ENCODE results near the gene RNU6-9.

RNU6-9 gene

DNA sequence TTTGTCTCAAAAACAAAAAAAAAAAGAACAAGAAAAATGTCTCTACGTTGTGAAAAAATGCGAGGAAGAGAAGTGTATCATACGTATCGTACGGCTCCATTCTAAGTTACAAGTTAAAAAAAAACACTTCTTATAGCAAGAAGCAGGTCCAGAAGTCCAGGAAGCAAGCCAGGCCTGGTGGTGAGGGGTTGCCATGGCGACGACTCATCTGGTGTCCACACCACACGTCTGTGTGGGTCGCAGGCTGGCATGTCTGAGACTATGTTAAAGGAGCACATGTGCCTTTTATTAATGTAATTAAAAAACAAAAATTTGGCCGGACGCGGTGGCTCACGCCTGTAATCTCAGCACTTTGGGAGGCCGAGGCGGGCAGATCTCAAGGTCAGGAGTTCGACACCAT lies 6.2 kb upstream of the RNU6-9 start:
- TF ChIP-seq, protein P1, sequence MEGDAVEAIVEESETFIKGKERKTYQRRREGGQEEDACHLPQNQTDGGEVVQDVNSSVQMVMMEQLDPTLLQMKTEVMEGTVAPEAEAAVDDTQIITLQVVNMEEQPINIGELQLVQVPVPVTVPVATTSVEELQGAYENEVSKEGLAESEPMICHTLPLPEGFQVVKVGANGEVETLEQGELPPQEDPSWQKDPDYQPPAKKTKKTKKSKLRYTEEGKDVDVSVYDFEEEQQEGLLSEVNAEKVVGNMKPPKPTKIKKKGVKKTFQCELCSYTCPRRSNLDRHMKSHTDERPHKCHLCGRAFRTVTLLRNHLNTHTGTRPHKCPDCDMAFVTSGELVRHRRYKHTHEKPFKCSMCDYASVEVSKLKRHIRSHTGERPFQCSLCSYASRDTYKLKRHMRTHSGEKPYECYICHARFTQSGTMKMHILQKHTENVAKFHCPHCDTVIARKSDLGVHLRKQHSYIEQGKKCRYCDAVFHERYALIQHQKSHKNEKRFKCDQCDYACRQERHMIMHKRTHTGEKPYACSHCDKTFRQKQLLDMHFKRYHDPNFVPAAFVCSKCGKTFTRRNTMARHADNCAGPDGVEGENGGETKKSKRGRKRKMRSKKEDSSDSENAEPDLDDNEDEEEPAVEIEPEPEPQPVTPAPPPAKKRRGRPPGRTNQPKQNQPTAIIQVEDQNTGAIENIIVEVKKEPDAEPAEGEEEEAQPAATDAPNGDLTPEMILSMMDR (IDR thresholded peaks at IDR 0.05) = no peak

DNA sequence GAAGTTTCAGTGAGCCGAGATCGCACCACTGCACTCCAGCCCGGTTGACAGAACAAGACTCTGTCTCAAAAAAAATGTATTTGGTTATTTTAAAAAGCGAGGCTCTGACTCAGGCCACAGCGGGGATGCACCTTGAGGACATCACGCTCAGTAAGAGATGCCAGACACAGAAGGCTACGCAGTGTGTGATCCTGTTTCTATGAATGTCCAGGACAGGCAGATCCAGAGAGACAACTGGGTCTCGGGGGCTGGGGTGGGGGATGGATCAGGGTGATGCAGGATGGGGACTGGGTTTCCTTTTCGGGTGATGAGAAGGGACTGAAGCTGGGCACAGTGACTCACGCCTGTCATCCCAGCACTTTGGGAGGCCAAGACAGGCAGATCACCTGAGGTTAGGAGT lies 5.7 kb upstream of the RNU6-9 start:
- TF ChIP-seq, protein P1 (IDR thresholded peaks at IDR 0.05) = no peak

DNA sequence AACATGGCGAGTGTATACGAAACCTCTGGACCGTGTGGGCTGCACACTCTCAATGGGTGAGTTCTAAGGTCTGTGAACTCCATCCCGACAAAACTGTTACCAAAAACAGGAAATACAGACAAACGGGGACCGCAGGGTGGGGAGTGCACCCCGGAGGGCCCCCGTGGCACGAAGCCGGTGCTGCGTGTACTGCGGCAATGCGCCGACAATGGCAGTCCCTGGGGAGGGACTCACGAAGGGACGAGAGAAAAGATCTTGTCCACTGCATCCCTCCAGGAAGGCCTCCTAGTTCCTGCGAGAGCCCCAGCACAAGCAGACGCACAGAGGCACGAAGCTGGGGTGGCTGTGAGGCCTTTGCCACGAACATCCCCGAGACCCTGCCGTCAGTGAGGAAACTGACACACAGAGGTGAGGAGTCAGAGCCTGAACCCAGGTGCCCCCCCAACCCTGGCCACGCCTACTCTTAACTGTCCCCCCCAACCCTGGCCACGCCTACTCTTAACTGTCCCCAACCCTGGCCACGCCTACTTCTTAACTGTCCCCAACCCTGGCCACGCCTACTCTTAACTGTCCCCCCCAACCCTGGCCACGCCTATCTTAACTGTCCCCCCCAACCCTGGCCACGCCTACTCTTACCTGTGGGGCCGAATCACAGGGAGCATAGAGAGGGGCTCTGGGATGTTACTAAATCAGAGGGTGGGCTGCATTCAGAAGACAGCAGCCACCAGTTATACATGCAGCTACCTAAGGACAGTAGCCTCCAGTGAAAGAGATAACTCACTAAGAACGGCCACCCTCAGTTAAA lies 4.5 kb upstream of the RNU6-9 start:
- TF ChIP-seq, protein P1 (IDR thresholded peaks at IDR 0.05) = no peak

DNA sequence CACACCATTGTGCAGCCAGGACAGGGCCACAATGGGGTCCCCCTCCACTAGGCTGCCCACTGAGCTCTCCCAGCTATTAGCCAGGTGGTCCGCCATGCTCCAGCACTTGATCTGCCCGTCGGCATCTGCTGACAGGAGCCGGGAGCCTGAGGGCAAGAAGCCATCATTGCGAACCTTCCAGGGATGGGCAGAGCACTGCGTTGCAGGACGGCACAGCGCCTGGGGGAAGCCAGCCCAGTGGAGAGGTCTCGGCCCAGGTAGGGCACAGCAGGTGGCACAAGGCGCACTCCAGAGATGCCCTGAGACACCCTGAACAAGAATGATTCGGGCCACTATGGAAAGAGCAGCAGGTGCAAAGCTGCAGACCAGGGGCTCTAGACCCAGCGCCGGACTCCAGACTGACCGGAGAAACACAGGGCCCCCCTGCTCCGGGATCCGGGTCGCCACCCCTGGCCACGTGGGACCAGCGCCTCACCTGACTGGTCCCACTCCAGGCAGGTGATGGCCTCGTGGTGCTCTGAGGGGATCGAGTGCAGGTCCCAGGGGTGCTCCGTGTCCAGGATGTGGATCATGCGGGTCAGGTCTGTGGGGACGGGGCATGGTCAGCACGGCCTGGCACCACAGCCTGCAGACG lies 3.5 kb upstream of the RNU6-9 start:
- TF ChIP-seq, protein P1 (IDR thresholded peaks at IDR 0.05) = no peak

DNA sequence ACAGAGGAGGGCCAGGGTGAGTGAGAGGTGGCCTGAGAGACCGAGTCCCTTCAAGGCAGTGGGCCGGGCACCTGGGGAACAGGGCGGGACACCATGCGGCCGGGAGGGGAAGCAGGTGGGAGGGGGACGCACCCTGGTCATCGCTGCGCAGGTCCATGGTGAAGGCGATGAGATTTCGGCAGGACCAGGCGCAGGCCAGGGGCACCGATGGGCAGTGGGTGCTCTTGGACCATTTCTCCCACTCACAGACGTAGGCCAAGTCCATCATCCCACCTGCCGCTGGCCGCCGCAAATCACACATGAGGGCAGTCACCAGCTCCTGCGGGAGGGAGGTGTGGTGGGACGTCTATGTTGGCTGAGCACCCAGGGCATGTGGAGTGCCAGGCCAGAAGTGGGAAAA lies 2.5 kb upstream of the RNU6-9 start:
- TF ChIP-seq, protein P1 (IDR thresholded peaks at IDR 0.05) = no peak

DNA sequence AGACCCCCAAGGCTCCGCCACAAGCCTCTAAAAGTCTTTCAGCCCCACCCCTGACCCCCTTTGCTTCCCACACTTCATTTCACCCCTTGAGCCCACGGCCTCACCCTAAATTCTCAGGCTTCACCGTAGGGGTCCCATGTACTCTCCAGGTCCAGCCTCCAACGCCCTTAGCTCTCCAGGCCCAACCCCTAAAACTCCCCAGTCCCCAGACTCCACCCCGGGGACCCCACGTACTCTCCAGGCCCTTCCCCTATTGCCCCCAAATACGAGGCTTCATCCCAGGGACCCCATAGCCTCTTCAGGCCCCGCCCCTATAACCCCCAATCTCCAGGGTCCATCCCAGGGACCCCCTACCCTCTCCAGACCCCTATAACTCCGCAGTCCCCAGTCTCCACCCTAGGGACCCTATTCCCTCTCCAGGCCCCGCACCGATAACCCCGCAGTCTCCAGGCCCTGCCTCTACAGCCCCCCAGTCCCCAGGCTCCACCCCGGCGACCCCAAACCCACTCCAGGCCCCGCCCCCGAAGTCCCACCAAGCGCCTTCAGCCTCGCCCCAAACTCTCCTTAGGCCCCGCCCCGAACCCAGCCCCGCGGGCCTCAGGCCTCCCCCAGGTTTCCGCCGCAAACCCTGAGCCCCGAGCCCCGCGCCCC lies 916 bp upstream of the RNU6-9 start:
- TF ChIP-seq, protein P1 (IDR thresholded peaks at IDR 0.05) = no peak

DNA sequence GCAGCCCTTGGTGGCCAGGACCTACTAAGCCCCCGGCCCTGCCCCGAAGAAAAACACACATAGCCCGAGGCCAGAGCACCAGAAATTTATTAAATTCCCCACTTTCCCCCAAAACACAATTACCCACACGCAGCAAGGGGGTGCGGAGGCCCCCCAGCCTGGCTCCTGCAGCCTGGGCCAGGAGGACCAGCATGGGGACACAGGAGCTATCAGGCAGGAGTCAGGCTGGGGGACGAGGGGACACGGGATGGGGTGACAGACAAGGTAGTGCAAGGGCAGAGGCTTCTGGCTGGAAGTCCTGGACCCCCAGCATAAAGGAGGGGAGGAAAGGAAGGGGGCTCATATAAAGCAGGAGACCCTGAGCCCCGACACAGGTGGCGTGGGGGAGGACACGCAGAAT lies 3.1 kb downstream of the RNU6-9 start:
- TF ChIP-seq, protein P1 (IDR thresholded peaks at IDR 0.05) = no peak

All from LNCAP (cell line).